ENCODE results near the gene PARP12. TPM values are rescaled to one million over a fixed set of nuclear protein-coding genes. Genes with fewer than 3 reads are reported as not detected.

PARP12 gene
- total and polyA plus RNA-seq, 2 of the 13 experiments (the other 11 are each of a cell fraction or from before 2014, with no cell fraction given), result 15.5 to 35.2 TPM

DNA sequence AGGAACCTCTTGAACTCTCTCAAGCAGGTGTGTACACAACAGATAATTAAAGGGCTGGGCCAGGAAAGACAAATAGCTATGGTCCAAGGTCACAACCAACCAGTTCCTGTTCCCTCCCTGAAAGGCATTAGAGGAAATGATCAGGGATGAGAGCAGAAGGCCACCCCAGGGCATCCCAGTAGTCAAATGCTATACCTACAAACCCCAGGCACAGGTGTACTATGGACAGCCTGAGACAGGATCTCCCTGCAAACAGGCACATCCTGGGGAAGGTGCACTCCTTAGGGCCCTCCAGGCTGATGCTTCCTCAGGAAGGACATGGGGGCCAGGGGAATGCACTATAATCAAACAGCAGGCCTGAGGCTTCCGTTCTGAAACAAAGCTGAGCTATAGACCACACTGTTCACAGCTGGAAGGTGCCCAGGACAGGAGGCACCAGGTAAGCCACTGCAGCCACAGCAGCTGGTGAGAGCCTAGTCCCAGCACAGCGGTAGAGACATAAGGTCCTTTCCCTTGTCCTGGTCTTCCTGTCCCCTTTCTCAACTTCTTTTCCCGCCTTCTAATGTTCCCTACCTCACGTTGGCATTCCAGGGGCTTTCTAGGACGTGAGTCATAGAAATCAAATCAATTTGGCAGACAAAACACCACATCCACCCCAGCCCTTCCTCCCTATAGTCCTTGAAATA lies 13.3 kb downstream of the PARP12 start (continued):
- TF ChIP-seq TP53 (CRISPR knock-in tag; conservative IDR thresholded peaks at IDR 0.05) (0 out of 2 replicates have a peak, but pooled peaks have one; percentile 22), KAT7 (CRISPR knock-in tag; IDR thresholded peaks at IDR 0.05; ENCODE audit: borderline replicate concordance) (peak; percentile 60; the same call in 1 of the 2 replicates), TAF1 (CRISPR knock-in tag; IDR thresholded peaks at IDR 0.05) (0 out of 2 replicates have a peak, but pooled peaks have one; percentile 31), KLF9 (CRISPR knock-in tag; IDR thresholded peaks at IDR 0.05; ENCODE audit: low read depth) (no peak), KLF12 (CRISPR knock-in tag; IDR thresholded peaks at IDR 0.05; ENCODE audit: borderline replicate concordance) (peak; percentile 75; the same call in 1 of the 2 replicates), ZKSCAN8 (CRISPR knock-in tag; IDR thresholded peaks at IDR 0.05; ENCODE audit: borderline replicate concordance) (peak; percentile 87; the same call in 1 of the 2 replicates), YEATS4 (CRISPR knock-in tag; IDR thresholded peaks at IDR 0.05; ENCODE audit: borderline replicate concordance) (peak; percentile 44), ZNF792 (CRISPR knock-in tag; IDR thresholded peaks at IDR 0.05) (peak; percentile 91), AGO1 (IDR thresholded peaks at IDR 0.05; ENCODE audit: low read depth, low read length, poor library complexity, severe bottlenecking) (no peak), ZFP37 (CRISPR knock-in tag; IDR thresholded peaks at IDR 0.05; ENCODE audit: borderline replicate concordance) (no peak), ZNF337 (CRISPR knock-in tag; IDR thresholded peaks at IDR 0.05; ENCODE audit: borderline replicate concordance, low read depth) (no peak), BATF2 (CRISPR knock-in tag; IDR thresholded peaks at IDR 0.05) (no peak), ZMYM3 (CRISPR knock-in tag; IDR thresholded peaks at IDR 0.05) (peak; percentile 69; the same call in 1 of the 2 replicates), ZSCAN20 (CRISPR knock-in tag; IDR thresholded peaks at IDR 0.05; ENCODE audit: borderline replicate concordance) (0 out of 2 replicates have a peak, but pooled peaks have one; percentile 18), IKZF1 (IDR thresholded peaks at IDR 0.05) (no peak), POLR2A (IDR thresholded peaks at IDR 0.05; ENCODE audit: insufficient read depth in 1 of 2, low read depth in 2 of 2, low read length in 2 of 2) (0 out of 4 replicates have a peak, but pooled peaks of 1 of the 2 experiments have one; percentile 41), ZNF580 (CRISPR knock-in tag; IDR thresholded peaks at IDR 0.05; ENCODE audit: borderline replicate concordance, low read depth) (0 out of 2 replicates have a peak, but pooled peaks have one; percentile 69), REXO4 (CRISPR knock-in tag; IDR thresholded peaks at IDR 0.05; ENCODE audit: borderline replicate concordance) (no peak)
- TF ChIP-seq, protein P1, sequence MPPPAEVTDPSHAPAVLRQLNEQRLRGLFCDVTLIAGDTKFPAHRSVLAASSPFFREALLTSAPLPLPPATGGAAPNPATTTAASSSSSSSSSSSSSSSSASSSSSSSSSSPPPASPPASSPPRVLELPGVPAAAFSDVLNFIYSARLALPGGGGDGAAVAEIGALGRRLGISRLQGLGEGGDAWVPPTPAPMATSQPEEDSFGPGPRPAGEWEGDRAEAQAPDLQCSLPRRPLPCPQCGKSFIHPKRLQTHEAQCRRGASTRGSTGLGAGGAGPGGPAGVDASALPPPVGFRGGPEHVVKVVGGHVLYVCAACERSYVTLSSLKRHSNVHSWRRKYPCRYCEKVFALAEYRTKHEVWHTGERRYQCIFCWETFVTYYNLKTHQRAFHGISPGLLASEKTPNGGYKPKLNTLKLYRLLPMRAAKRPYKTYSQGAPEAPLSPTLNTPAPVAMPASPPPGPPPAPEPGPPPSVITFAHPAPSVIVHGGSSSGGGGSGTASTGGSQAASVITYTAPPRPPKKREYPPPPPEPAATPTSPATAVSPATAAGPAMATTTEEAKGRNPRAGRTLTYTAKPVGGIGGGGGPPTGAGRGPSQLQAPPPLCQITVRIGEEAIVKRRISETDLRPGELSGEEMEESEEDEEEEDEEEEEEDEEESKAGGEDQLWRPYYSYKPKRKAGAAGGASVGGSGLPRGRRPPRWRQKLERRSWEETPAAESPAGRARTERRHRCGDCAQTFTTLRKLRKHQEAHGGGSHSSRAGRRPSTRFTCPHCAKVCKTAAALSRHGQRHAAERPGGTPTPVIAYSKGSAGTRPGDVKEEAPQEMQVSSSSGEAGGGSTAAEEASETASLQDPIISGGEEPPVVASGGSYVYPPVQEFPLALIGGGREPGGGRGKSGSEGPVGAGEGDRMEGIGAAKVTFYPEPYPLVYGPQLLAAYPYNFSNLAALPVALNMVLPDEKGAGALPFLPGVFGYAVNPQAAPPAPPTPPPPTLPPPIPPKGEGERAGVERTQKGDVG (CRISPR knock-in tag; IDR thresholded peaks at IDR 0.05; ENCODE audit: borderline replicate concordance), result peak; percentile 46; the same call in 1 of the 2 replicates
- TF ChIP-seq, protein P2, sequence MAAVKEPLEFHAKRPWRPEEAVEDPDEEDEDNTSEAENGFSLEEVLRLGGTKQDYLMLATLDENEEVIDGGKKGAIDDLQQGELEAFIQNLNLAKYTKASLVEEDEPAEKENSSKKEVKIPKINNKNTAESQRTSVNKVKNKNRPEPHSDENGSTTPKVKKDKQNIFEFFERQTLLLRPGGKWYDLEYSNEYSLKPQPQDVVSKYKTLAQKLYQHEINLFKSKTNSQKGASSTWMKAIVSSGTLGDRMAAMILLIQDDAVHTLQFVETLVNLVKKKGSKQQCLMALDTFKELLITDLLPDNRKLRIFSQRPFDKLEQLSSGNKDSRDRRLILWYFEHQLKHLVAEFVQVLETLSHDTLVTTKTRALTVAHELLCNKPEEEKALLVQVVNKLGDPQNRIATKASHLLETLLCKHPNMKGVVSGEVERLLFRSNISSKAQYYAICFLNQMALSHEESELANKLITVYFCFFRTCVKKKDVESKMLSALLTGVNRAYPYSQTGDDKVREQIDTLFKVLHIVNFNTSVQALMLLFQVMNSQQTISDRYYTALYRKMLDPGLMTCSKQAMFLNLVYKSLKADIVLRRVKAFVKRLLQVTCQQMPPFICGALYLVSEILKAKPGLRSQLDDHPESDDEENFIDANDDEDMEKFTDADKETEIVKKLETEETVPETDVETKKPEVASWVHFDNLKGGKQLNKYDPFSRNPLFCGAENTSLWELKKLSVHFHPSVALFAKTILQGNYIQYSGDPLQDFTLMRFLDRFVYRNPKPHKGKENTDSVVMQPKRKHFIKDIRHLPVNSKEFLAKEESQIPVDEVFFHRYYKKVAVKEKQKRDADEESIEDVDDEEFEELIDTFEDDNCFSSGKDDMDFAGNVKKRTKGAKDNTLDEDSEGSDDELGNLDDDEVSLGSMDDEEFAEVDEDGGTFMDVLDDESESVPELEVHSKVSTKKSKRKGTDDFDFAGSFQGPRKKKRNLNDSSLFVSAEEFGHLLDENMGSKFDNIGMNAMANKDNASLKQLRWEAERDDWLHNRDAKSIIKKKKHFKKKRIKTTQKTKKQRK (IDR thresholded peaks at IDR 0.05; ENCODE audit: low read length), result no peak
- TF ChIP-seq, protein P3, sequence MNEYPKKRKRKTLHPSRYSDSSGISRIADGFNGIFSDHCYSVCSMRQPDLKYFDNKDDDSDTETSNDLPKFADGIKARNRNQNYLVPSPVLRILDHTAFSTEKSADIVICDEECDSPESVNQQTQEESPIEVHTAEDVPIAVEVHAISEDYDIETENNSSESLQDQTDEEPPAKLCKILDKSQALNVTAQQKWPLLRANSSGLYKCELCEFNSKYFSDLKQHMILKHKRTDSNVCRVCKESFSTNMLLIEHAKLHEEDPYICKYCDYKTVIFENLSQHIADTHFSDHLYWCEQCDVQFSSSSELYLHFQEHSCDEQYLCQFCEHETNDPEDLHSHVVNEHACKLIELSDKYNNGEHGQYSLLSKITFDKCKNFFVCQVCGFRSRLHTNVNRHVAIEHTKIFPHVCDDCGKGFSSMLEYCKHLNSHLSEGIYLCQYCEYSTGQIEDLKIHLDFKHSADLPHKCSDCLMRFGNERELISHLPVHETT (CRISPR knock-in tag; conservative IDR thresholded peaks at IDR 0.05), result 0 out of 2 replicates have a peak, but pooled peaks have one; percentile 36
